Fibroblast of skin of abdomen (primary cell): ENCODE results near the gene PTPRE.

Source experiments
- DNase-seq: peaks from one replicate; pipeline ENCODE4 v3.0.0-alpha.2; 2013

PTPRE gene

GRCh38 chr10:128099901-128100300 is 193.0 kb downstream of the PTPRE start:
- DNase-seq: no peak

DNA sequence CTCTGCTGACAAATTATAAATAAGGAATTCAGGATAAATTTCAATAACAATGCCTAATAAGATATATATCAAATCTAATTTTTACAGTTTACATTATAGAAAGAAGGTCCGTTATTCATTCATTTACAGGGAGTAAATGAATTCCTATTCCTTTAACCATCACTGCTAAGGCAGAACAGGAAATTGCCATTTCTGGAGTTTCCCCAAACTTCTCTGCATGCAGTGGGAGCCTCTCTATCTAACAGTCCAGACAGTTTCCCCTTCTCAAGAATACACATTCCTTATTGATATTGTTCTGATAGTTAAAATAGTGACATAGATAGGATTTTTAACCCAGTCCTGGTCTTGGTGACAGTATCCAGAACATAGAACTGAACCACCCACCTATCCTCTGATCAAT is 195.0 kb downstream of the PTPRE start:
- no peak for DNase-seq

GRCh38 chr10:128102480-128103228 is 195.8 kb downstream of the PTPRE start:
- DNase-seq: no peak

DNA sequence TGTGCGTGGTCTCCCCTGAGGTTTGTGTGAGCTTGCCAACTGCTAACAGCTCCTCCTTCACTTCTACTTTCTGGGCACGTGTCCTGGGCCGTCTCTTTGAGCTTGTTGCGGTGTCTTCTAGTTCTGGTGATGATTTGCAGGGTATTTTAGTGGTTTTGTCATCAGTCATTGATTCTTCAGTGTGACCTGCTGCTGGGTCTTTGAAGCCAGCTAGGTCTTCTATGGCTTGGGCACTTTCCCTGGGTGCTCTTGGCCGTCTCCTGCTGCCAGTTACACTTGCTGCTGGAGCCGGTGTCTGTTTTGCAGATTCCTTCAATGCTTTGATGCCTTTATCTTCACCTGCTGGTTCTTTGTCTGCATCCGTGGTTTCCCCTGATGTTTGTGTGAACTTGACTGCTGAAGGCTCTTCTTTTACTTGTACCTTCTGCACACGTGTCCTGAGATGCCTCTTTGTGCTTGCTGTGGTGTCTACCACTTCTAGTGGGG is 196.4 kb downstream of the PTPRE start:
- no peak for DNase-seq

- DNase-seq: no peak
These were observed 198.5 kb downstream of the PTPRE start for GRCh38 chr10:128105383-128105782.

DNA sequence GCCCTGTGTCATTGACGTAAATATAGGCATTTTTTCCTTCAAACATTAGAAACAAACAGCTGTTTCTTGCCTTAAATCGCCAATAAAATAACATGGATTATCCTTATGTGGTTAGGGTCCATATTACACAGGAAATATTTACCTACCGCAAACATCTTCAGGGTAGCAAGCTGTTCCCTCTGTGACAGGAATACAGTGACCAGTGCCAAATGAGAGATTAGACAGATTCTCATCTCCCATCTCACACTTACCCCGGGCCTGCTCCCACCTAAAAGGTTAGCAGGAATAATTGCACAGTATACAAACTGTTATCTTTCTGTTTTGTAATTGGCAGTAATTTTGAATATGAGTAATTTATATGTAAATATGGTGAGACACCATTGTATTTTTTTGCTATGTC is 202.8 kb downstream of the PTPRE start:
- no peak for DNase-seq

DNA sequence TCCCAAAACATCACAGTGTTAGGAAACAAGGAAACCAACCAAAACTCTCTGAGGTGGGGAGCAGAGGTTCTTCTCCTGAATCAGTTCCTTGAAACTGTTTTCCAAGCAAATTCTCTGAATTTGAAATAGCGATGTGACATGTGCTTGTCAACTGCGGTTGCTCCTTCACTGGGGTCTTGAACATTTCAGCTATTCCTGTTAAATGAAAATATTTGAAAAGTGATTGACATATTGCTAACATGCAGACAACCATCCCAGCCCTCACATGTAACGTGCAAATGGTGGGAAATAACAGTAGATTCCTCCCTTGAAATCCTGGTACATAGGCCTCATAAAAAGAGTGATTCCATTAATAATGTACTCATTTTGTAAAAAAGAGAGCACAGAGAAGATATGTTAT is 203.4 kb downstream of the PTPRE start:
- DNase-seq: no peak

DNA sequence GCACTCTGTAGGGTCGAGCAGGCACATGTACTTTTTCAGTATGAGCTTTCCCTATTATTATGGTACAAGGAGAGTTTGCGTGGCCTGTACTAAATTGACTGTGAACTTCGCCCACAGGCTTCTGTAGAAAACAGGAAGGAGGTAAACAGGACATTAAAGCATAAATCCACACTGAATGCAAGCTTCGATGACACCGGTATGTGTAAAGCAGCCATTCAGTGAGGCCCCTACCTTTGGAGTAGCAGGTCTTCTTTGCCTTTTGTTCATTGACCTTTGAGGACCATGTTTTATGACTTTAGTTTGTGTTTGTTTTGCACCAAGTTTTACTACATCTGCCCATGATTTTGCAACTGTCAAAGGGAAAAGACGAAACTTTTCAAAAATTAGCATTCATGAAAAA is 204.8 kb downstream of the PTPRE start:
- no peak for DNase-seq

- DNase-seq: no peak
These were observed 206.1 kb downstream of the PTPRE start for GRCh38 chr10:128113026-128113425.

- no peak for DNase-seq
These were observed 208.0 kb downstream of the PTPRE start for GRCh38 chr10:128114901-128115300.

- DNase-seq: no peak
These were observed 208.5 kb downstream of the PTPRE start for GRCh38 chr10:128115356-128115755.

GRCh38 chr10:128116187-128116586 is 209.3 kb downstream of the PTPRE start:
- DNase-seq: peak; percentile 7

GRCh38 chr10:128116851-128117615 is 210.1 kb downstream of the PTPRE start:
- DNase-seq: peak; percentile 5

DNA sequence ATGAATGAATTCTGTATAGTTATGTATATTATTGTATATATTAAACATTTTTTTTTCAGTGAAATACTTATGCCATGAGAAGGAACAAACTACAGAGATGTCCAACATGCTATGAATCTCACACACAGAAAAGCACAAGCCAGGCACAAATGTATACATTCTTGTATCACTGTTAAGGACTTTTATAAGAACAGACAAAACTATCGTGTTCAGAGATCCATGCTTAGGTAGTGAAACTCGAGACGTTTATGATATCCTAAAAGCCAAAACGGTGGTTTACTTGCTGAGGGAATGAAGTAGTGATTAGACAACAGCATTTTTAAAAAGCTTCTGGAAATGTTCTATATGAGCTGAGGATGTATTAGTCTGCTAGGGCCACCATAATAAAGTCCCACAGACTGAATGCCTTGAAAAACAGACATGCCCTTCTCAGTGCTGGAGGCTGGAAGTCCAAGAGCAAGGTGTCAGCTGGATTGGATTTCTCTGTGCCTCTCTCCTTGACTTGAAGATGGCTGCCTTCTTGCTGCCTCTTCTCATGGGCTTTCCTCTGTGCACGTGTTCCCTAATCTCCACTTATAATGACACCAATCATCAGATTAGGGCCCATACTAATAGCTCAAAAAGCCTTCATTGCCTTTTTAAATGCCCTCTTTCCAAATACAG is 215.0 kb downstream of the PTPRE start:
- DNase-seq: no peak

GRCh38 chr10:128122931-128123330 is 216.0 kb downstream of the PTPRE start:
- no peak for DNase-seq

- no peak for DNase-seq
These were observed 216.9 kb downstream of the PTPRE start for GRCh38 chr10:128123846-128124245.

- DNase-seq: no peak
These were observed 218.0 kb downstream of the PTPRE start for GRCh38 chr10:128124813-128125403.

GRCh38 chr10:128125416-128125943 is 218.6 kb downstream of the PTPRE start:
- DNase-seq: no peak

DNA sequence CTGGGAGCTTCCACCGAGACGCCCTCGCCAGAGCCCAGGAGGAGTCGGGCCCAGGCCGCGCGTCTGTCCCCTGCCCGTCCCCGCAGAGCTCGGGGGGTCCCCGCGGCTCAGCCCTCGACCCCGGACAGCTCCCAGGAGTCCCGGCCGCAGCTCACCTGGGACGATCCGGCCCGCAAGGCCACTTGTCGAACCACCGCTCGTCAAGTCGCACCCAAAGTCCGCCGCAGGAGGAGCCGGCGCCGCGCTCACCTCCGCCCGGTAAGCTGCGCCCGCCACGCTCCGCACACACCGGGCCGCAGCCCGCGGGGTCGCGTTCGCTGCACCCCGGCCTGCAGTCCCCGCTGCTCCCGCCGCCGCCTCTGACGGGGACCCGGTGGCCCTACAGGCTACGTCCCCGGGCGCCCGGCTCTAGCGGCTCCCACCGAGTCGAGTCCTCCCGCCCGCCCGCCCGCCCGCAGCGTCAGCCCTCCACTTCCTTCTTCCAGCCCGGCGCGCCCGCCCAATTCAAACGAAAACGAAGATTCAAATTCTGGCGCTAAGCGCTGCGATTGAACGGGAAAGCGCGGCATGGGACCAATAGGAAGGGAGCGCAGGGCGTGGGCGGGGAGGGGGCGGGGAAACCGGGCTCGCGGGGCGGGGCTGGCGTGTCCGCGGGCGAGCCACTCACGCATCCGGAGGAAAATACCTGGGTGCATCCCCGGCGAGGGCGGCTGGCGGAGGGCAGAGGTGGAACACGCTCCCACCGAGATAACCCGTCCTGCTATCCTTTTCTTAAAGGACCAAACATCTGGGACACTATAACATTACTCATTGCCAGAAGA is 219.3 kb downstream of the PTPRE start, which contains the start of gene MKI67:
TSS of gene MKI67 (minus strand) at position 480 of the 821 bp plus-strand sequence. CDS start 756 bp downstream, outside the sequence.
- peak; percentile 90 for DNase-seq

DNA sequence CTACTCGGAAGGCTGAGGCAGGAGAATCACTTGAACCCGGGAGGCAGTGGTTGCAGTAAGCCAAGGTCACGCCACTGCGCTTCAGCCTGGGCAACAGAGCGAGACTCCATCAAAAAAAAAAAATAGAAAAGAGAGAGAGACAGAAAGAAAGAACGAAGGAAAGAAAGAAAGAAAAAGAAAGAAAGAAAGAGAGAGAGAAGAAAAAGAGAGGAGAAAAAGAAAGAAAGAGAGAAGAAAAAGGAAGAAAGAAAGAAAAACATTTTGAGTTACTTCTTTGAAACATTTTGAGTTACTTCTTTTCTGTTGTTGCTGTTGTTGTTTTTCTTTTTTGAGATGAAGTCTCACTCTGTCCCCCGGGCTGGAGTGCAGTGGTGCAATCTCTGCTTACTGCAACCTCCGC is 221.7 kb downstream of the PTPRE start:
- DNase-seq: no peak

DNA sequence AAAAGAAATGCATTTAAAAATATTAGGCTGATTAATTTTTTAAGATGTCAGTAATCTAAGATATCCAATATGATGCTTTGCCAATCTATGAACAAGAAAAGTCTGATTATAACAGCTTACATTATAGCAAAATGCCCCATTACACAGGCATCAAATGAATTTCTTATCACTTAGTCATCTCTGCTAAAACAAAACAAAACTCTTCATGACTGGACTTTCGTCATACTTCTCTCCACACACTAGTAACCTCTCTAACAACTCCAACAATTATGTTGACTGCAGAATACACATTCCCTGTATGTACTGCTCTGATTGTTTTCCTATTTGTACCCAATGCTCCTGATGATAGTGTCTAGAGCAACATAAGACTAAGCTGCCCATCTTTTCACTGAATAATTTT is 223.1 kb downstream of the PTPRE start:
- DNase-seq: peak; percentile 35
